Stomach (tissue), 4 donors: ENCODE results near the gene RBFOX2.

ENCODE experiments used
- POLR2AphosphoS5 ChIP-seq, 3 donors: sonication (generic); formaldehyde crosslinking; IDR thresholded peaks; one replicate each; pipeline ENCODE4 v1.6.1; 2016; ENCODE audit warnings: antibody characterized with exemption in 3 of 3
- TF ChIP-seq, protein P1 (sequence below), 7 experiments: fragments of 450-650 bp in 4 of 7; fragments of 200-600 bp in 3 of 7; sonication (generic) in 3 of 7; IDR thresholded peaks; one replicate each; pipeline ENCODE4 v1.5.1; 2016 to 2019; ENCODE audit warnings: antibody characterized with exemption in 7 of 7, control low read depth in 2 of 7, mild to moderate bottlenecking in 1 of 7

DNA sequence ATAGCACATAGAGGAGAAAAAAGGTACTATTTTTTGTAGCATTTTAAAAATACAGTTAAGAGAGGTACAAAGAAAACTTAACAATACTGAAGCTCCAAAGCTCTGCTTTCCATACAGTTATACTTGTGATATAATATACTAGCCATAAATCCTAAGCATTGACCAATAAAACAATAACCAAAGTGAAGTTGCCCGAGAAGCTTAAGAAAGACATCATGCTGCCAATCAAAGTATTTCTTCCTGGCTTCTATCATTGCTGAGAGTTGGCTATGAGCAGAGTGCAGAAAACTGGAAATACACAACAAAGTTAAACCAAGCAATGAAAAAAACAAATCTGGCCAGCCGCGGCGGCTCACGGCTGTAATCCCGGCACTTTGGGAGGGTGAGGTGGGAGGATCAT, 84.2 kb downstream of the RBFOX2 start:
- no peak for TF ChIP-seq POLR2AphosphoS5 (IDR thresholded peaks at IDR 0.05)
- TF ChIP-seq, protein P1, sequence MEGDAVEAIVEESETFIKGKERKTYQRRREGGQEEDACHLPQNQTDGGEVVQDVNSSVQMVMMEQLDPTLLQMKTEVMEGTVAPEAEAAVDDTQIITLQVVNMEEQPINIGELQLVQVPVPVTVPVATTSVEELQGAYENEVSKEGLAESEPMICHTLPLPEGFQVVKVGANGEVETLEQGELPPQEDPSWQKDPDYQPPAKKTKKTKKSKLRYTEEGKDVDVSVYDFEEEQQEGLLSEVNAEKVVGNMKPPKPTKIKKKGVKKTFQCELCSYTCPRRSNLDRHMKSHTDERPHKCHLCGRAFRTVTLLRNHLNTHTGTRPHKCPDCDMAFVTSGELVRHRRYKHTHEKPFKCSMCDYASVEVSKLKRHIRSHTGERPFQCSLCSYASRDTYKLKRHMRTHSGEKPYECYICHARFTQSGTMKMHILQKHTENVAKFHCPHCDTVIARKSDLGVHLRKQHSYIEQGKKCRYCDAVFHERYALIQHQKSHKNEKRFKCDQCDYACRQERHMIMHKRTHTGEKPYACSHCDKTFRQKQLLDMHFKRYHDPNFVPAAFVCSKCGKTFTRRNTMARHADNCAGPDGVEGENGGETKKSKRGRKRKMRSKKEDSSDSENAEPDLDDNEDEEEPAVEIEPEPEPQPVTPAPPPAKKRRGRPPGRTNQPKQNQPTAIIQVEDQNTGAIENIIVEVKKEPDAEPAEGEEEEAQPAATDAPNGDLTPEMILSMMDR (IDR thresholded peaks at IDR 0.05): no peak
